Muscle layer of colon (tissue), 2 donors: ENCODE results near the gene TREML1.
"Not testable (repeated sequence)": the region's sequence is repeated elsewhere in the genome, so short reads cannot be mapped to it uniquely, and the experiment has no call there.

Experiments
- H3K27ac ChIP-seq: one replicate; pipeline ENCODE4 v1.7.0; 2013; ENCODE audit warnings: low read depth, mild to moderate bottlenecking, low read length, moderate library complexity
- H3K27me3 ChIP-seq, 2 donors: one replicate each; pipeline ENCODE4 v1.7.0; 2013; ENCODE audit warnings: low read length in 2 of 2, mild to moderate bottlenecking in 2 of 2; ENCODE audit not compliant: insufficient read depth in 2 of 2, control insufficient read depth in 1 of 2
- H3K36me3 ChIP-seq: one replicate; pipeline ENCODE4 v1.7.0; 2013; ENCODE audit warnings: mild to moderate bottlenecking, low read length; ENCODE audit not compliant: insufficient read depth
- H3K4me1 ChIP-seq: one replicate; pipeline ENCODE4 v1.7.0; 2013; ENCODE audit warnings: mild to moderate bottlenecking, low read length; ENCODE audit not compliant: insufficient read depth
- H3K4me3 ChIP-seq, 2 donors: one replicate each; pipeline ENCODE4 v1.7.0; 2013; ENCODE audit warnings: low read length in 2 of 2, low read depth in 1 of 2, mild to moderate bottlenecking in 1 of 2, moderate library complexity in 1 of 2
- H3K9ac ChIP-seq: one replicate; pipeline ENCODE4 v1.7.0; 2013; ENCODE audit warnings: low read length
- H3K9me3 ChIP-seq: one replicate; pipeline ENCODE4 v1.7.0; 2013; ENCODE audit warnings: mild to moderate bottlenecking, low read length
- donor health status: abdominal sarcoma.
- donor health status: Adenocarcinoma of cecum.

TREML1 gene

GRCh38 chr6:41189967-41190366, 35.8 kb upstream of the TREML1 start:
- no peaks in the 10 kb centered on the region for H3K9me3 ChIP-seq
- H3K4me3 ChIP-seq, result no peak overlapping the region
- no peaks in the 10 kb centered on the region for H3K36me3 ChIP-seq
- H3K4me1 ChIP-seq, result no peaks in the 10 kb centered on the region
- H3K27me3 ChIP-seq, result peaks cover 0 to 5% of the 10 kb centered on the region in 2 donors
- no peak overlapping the region for H3K27ac ChIP-seq
- no peak overlapping the region for H3K9ac ChIP-seq

GRCh38 chr6:41189046-41189445, 34.9 kb upstream of the TREML1 start:
- H3K4me3 ChIP-seq, H3K27me3 ChIP-seq, H3K27ac ChIP-seq, H3K9ac ChIP-seq, H3K36me3 ChIP-seq, H3K4me1 ChIP-seq, H3K9me3 ChIP-seq: not testable (repeated sequence)

GRCh38 chr6:41187924-41188886, 34.1 kb upstream of the TREML1 start:
- H3K4me3 ChIP-seq, result no peak overlapping the region
- H3K36me3 ChIP-seq, result no peaks in the 10 kb centered on the region
- no peaks in the 10 kb centered on the region for H3K4me1 ChIP-seq
- H3K9ac ChIP-seq, result no peak overlapping the region
- H3K9me3 ChIP-seq, result no peaks in the 10 kb centered on the region
- no peak overlapping the region for H3K27ac ChIP-seq
- H3K27me3 ChIP-seq, result peaks cover 0 to 5% of the 10 kb centered on the region in 2 donors

GRCh38 chr6:41186031-41186562, 31.9 kb upstream of the TREML1 start:
- no peaks in the 10 kb centered on the region for H3K36me3 ChIP-seq
- H3K27me3 ChIP-seq, result no peaks in the 10 kb centered on the region
- H3K9ac ChIP-seq, result no peak overlapping the region
- no peak overlapping the region for H3K27ac ChIP-seq
- no peaks in the 10 kb centered on the region for H3K4me1 ChIP-seq
- H3K4me3 ChIP-seq, result no peak overlapping the region
- H3K9me3 ChIP-seq, result no peaks in the 10 kb centered on the region

- no peaks in the 10 kb centered on the region for H3K4me1 ChIP-seq
- no peak overlapping the region for H3K9ac ChIP-seq
- no peaks in the 10 kb centered on the region for H3K36me3 ChIP-seq
- H3K27me3 ChIP-seq, result no peaks in the 10 kb centered on the region
- H3K27ac ChIP-seq, result no peak overlapping the region
- H3K4me3 ChIP-seq, result no peak overlapping the region
- no peaks in the 10 kb centered on the region for H3K9me3 ChIP-seq
Measured at GRCh38 chr6:41184761-41185160, 30.6 kb upstream of the TREML1 start.

GRCh38 chr6:41182069-41183034, 28.2 kb upstream of the TREML1 start:
- no peaks in the 10 kb centered on the region for H3K36me3 ChIP-seq
- H3K27ac ChIP-seq, result no peak overlapping the region
- H3K4me3 ChIP-seq, result no peak overlapping the region
- H3K9me3 ChIP-seq, result no peaks in the 10 kb centered on the region
- no peaks in the 10 kb centered on the region for H3K27me3 ChIP-seq
- H3K4me1 ChIP-seq, result no peaks in the 10 kb centered on the region
- H3K9ac ChIP-seq, result no peak overlapping the region

- Histone ChIP-seq H3K9ac (no peak overlapping the region), H3K9me3 (no peaks in the 10 kb centered on the region), H3K36me3 (no peaks in the 10 kb centered on the region), H3K4me3 (no peak overlapping the region), H3K4me1 (no peaks in the 10 kb centered on the region), H3K27me3 (no peaks in the 10 kb centered on the region), H3K27ac (no peak overlapping the region)
Measured at GRCh38 chr6:41181566-41181965, 27.4 kb upstream of the TREML1 start.

- no peaks in the 10 kb centered on the region for H3K9me3 ChIP-seq
- no peak overlapping the region for H3K27ac ChIP-seq
- no peak overlapping the region for H3K4me3 ChIP-seq
- no peaks in the 10 kb centered on the region for H3K36me3 ChIP-seq
- no peaks in the 10 kb centered on the region for H3K4me1 ChIP-seq
- no peaks in the 10 kb centered on the region for H3K27me3 ChIP-seq
- H3K9ac ChIP-seq, result no peak overlapping the region
Measured at GRCh38 chr6:41179163-41179562, 25.0 kb upstream of the TREML1 start.

GRCh38 chr6:41177695-41178094, 23.5 kb upstream of the TREML1 start:
- Histone ChIP-seq H3K27ac (no peak overlapping the region), H3K36me3 (no peaks in the 10 kb centered on the region), H3K9me3 (no peaks in the 10 kb centered on the region), H3K27me3 (no peaks in the 10 kb centered on the region), H3K9ac (no peak overlapping the region), H3K4me1 (no peaks in the 10 kb centered on the region), H3K4me3 (no peak overlapping the region)

GRCh38 chr6:41177287-41177686, 23.1 kb upstream of the TREML1 start:
- Histone ChIP-seq H3K27me3 (no peaks in the 10 kb centered on the region), H3K36me3 (no peaks in the 10 kb centered on the region), H3K4me1 (no peaks in the 10 kb centered on the region), H3K9me3 (no peaks in the 10 kb centered on the region), H3K4me3 (no peak overlapping the region), H3K9ac (no peak overlapping the region), H3K27ac (no peak overlapping the region)

GRCh38 chr6:41176189-41176588, 22.0 kb upstream of the TREML1 start:
- Histone ChIP-seq H3K9ac (no peak overlapping the region), H3K36me3 (no peaks in the 10 kb centered on the region), H3K27ac (no peak overlapping the region), H3K4me1 (no peaks in the 10 kb centered on the region), H3K4me3 (no peak overlapping the region), H3K9me3 (no peaks in the 10 kb centered on the region), H3K27me3 (no peaks in the 10 kb centered on the region)
